Right lobe of liver (tissue), 6 donors: Measurements from ENCODE around the gene B3GAT1. TPM values are rescaled to one million over a fixed set of nuclear protein-coding genes. Genes with fewer than 3 reads are reported as not detected.

ENCODE experiments used
- ATAC-seq, 4 donors: fragments of 200-7000 bp; cut with Tn5 transposase; one replicate each; pipeline ENCODE4 v1.9.1; 2020; ENCODE audit warnings: mild to moderate bottlenecking in 4 of 4, moderate library complexity in 4 of 4
- DNase-seq, 3 donors: peaks; one replicate each; pipeline ENCODE4 v3.0.0-alpha.2; 2020
- H3K27ac ChIP-seq, 3 donors: fragments of 200-600 bp; one replicate each; pipeline ENCODE4 v1.8.0; 2022
- H3K27me3 ChIP-seq, 2 donors: fragments of 200-600 bp; one replicate each; pipeline ENCODE4 v1.8.0; 2022
- H3K36me3 ChIP-seq, 4 donors: fragments of 200-600 bp; sonication (generic) in 1 of 4; one replicate each; pipeline versions ENCODE4 v1.5.1 to v1.8.0; 2017 to 2022; ENCODE audit warnings: control low read depth in 1 of 4
- H3K4me1 ChIP-seq, 4 donors: fragments of 200-600 bp; sonication (generic) in 1 of 4; one replicate each; pipeline versions ENCODE4 v1.5.1 to v1.8.0; 2017 to 2022; ENCODE audit warnings: control low read depth in 1 of 4
- H3K4me3 ChIP-seq, 3 donors: fragments of 200-600 bp; one replicate each; pipeline ENCODE4 v1.8.0; 2022
- H3K9me3 ChIP-seq, 4 donors: fragments of 200-600 bp; sonication (generic) in 1 of 4; one replicate each; pipeline versions ENCODE4 v1.5.1 to v1.8.0; 2017 to 2022; ENCODE audit warnings: control low read depth in 1 of 4
- POLR2A ChIP-seq: fragments of 450-650 bp; IDR thresholded peaks from one replicate; pipeline ENCODE4 v1.6.1; 2017; ENCODE audit warnings: antibody characterized with exemption, mild to moderate bottlenecking
- WGBS: methylation state at CpG from one replicate; pipeline ENCODE4 v1.1.6; 2018; ENCODE audit warnings: low coverage, low lambda C conversion rate; ENCODE audit not compliant: insufficient coverage; ENCODE audit errors: missing lambda C conversion rate; 5-methylcytosine and 5-hydroxymethylcytosine counted together
- intact Hi-C, 2 donors: fragments of 100-400 bp; cut with DNase I; formaldehyde crosslinking; loops; one replicate each; pipeline versions ENCODE4 v1.11.2 to v1.14.1; 2022
- total RNA-seq, 6 experiments: library from RNA; depleted of rRNA in 2 of 6; stranded (reverse); fragments of >200 nt in 2 of 6; fragmentation: NEBNext Ultra II Directional in 3 of 6; extraction: Animal tissue kit (Norgen Biotek cat#: 25700) in 3 of 6; gene quantifications; one replicate each; pipeline versions ENCODE4 v1.1.0 to v1.2.4, GENCODE V29; 2016 to 2023
- TF ChIP-seq, protein P1 (sequence below), 4 donors: fragments of 200-600 bp in 3 of 4; fragments of 450-650 bp in 1 of 4; IDR thresholded peaks; one replicate each; pipeline versions ENCODE4 v1.5.1 to v1.8.0; 2016 to 2022; ENCODE audit warnings: antibody characterized with exemption in 4 of 4, mild to moderate bottlenecking in 2 of 4
- donor health status: DM: no; HTN: yes; CAD: no.
- donor health status: DM: no; HTN: no; CAD: no.
- donor health status: DM: no; HTN: no; CAD: no.
- donor health status: DM: no; HTN: yes; CAD: no.
- donor health status: DM: no; HTN: yes; CAD: no.

B3GAT1 gene
- total RNA-seq, 6 experiments from 2014 or later: 0.76 to 8.8 (median 5.1) TPM

- no peak for TF ChIP-seq POLR2A
- TF ChIP-seq, protein P1, sequence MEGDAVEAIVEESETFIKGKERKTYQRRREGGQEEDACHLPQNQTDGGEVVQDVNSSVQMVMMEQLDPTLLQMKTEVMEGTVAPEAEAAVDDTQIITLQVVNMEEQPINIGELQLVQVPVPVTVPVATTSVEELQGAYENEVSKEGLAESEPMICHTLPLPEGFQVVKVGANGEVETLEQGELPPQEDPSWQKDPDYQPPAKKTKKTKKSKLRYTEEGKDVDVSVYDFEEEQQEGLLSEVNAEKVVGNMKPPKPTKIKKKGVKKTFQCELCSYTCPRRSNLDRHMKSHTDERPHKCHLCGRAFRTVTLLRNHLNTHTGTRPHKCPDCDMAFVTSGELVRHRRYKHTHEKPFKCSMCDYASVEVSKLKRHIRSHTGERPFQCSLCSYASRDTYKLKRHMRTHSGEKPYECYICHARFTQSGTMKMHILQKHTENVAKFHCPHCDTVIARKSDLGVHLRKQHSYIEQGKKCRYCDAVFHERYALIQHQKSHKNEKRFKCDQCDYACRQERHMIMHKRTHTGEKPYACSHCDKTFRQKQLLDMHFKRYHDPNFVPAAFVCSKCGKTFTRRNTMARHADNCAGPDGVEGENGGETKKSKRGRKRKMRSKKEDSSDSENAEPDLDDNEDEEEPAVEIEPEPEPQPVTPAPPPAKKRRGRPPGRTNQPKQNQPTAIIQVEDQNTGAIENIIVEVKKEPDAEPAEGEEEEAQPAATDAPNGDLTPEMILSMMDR (IDR thresholded peaks at IDR 0.05): no peak
- intact Hi-C loops: no loop called here
- DNase-seq (no peak), ATAC-seq (no peak)
- no peak overlapping the region for H3K27ac ChIP-seq
- no peaks in the 10 kb centered on the region for H3K27me3 ChIP-seq
- no peaks in the 10 kb centered on the region for H3K36me3 ChIP-seq
- no peak overlapping the region for H3K4me3 ChIP-seq
- no peaks in the 10 kb centered on the region for H3K4me1 ChIP-seq
- 93% methylated on average over 10 of the region's 24 CpGs for WGBS
- H3K9me3 ChIP-seq: no peaks in the 10 kb centered on the region
Observed at GRCh38 chr11:134382830-134383229, 29.2 kb downstream of the B3GAT1 start.

- no peaks in the 10 kb centered on the region for H3K4me1 ChIP-seq
- intact Hi-C loops: no loop called here
- H3K27ac ChIP-seq: no peak overlapping the region
- no peak overlapping the region for H3K4me3 ChIP-seq
- H3K36me3 ChIP-seq: no peaks in the 10 kb centered on the region
- DNase-seq (no peak), ATAC-seq (no peak)
- 100% methylated on average over 1 of the region's 8 CpGs for WGBS
- no peak for TF ChIP-seq POLR2A
- TF ChIP-seq, protein P1 (IDR thresholded peaks at IDR 0.05): no peak
- H3K9me3 ChIP-seq: no peaks in the 10 kb centered on the region
- H3K27me3 ChIP-seq: no peaks in the 10 kb centered on the region
Observed at GRCh38 chr11:134382257-134382656, 29.8 kb downstream of the B3GAT1 start.

DNA sequence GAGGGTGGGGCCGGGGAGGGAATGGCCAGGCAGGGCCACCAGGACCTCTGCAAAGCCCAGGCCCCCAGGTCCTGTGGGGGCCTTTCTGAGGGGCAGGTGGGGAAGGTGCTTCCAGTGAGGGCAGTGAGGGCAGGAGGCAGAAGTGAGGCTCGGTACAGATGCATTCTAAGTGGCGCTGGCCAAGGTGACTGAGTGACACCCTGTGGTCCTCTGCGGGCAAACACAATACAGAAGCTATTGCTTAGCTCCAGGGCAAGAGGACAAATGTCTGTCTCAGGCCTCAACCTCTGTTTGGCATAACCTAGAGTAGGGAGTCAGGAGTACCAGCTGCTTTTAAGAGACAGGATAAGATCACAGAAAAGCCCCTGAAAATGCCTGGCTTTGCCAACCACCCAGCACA is 31.3 kb downstream of the B3GAT1 start:
- TF ChIP-seq, protein P1 (IDR thresholded peaks at IDR 0.05): no peak
- TF ChIP-seq POLR2A: no peak
- 83% methylated on average over 1 of the region's 4 CpGs for WGBS
- DNase-seq: no peak

GRCh38 chr11:134380229-134380628 is 31.8 kb downstream of the B3GAT1 start:
- no peaks in the 10 kb centered on the region for H3K9me3 ChIP-seq
- H3K27me3 ChIP-seq: no peaks in the 10 kb centered on the region
- no peak for DNase-seq
- intact Hi-C loops: no loop called here
- TF ChIP-seq, protein P1 (IDR thresholded peaks at IDR 0.05): no peak
- TF ChIP-seq POLR2A: no peak
- H3K27ac ChIP-seq: no peak overlapping the region
- ATAC-seq: no peak
- H3K36me3 ChIP-seq: no peaks in the 10 kb centered on the region
- H3K4me1 ChIP-seq: no peaks in the 10 kb centered on the region
- H3K4me3 ChIP-seq: no peak overlapping the region
- WGBS: no CpG with 5 or more reads among the region's 12 CpGs

More for the DNA sequence above, 31.3 kb downstream of the B3GAT1 start:
- Histone ChIP-seq H3K4me3 (no peak overlapping the region), H3K27me3 (no peaks in the 10 kb centered on the region), H3K36me3 (no peaks in the 10 kb centered on the region), H3K27ac (no peak overlapping the region), H3K9me3 (no peaks in the 10 kb centered on the region), H3K4me1 (no peaks in the 10 kb centered on the region)
- ATAC-seq: peak in 1 of 4 donors; percentile 8
- intact Hi-C loops: no loop called here

- no peak for ATAC-seq
- H3K36me3 ChIP-seq: no peaks in the 10 kb centered on the region
- H3K27me3 ChIP-seq: no peaks in the 10 kb centered on the region
- H3K4me3 ChIP-seq: no peak overlapping the region
- no peak for TF ChIP-seq POLR2A
- TF ChIP-seq, protein P1 (IDR thresholded peaks at IDR 0.05): no peak
- no CpG with 5 or more reads among the region's 2 CpGs for WGBS
- H3K27ac ChIP-seq: no peak overlapping the region
- no peaks in the 10 kb centered on the region for H3K9me3 ChIP-seq
- no peak for DNase-seq
- intact Hi-C loops: no loop called here
- H3K4me1 ChIP-seq: no peaks in the 10 kb centered on the region
Observed at GRCh38 chr11:134379241-134379640, 32.8 kb downstream of the B3GAT1 start.
